Erythroblast (primary cell): ENCODE results near the gene CEP41.

ENCODE experiments used
- GATA1 ChIP-seq: IDR thresholded peaks from 2 replicates; pipeline ENCODE4 v1.6.1; 2011; ENCODE audit warnings: low read depth, mild to moderate bottlenecking, control low read depth, low read length, moderate library complexity
- POLR2A ChIP-seq: IDR thresholded peaks from 2 replicates; pipeline ENCODE4 v1.6.1; 2011; ENCODE audit warnings: mild to moderate bottlenecking, low read length

DNA sequence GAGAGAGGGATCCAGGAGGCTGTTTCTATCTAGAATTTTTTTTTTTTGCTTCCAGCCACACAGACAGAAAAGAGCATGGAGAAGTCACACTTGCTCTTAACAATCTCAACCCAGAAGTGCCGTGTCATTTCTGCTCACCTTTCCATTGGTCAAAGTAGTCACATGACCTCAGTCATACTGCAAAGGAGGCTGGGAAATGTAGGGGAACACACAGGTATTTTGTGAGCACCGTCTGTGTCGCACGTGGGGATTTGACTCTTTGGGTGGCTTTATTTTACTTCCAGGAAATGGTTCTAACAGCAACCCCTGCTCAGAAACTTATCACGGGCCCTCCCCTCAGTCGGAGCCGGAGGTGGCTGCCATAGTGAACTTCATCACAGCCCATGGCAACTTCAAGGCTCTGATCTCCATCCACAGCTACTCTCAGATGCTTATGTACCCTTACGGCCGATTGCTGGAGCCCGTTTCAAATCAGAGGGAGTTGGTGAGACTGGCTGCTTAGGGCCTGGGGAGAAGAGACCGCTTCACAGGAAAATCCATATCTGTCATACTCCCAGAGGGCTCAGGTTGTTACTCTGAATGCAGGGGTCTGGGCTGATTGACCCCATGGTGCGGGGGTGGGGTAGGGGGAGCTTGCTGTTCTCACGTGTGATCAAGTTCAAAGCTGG lies 73.6 kb downstream of the CEP41 start:
- TF ChIP-seq POLR2A (no peak), GATA1 (no peak)
